Coronary artery (tissue), 2 donors: ENCODE measurements around the gene GPR137B.
"Not testable (repeated sequence)": the region's sequence is repeated elsewhere in the genome, so short reads cannot be mapped to it uniquely, and the experiment has no call there.

Experiments used
- DNase-seq: peaks from one replicate; pipeline ENCODE4 v3.0.0-alpha.2; 2017; ENCODE audit warnings: low spot score
- H3K27ac ChIP-seq, 2 donors: fragments of 200-600 bp; sonication (generic); one replicate each; pipeline ENCODE4 v1.5.1; 2016 to 2019
- H3K4me3 ChIP-seq: fragments of 200-600 bp; sonication (generic); 2 replicates; pipeline ENCODE4 v1.5.1; 2016; ENCODE audit warnings: mild to moderate bottlenecking, moderate library complexity
- TF ChIP-seq, protein P1 (sequence below): fragments of 200-600 bp; sonication (generic); IDR thresholded peaks from one replicate; pipeline ENCODE4 v1.5.1; 2019; ENCODE audit warnings: antibody characterized with exemption

The GPR137B gene

GRCh38 chr1:236181059-236181458, 38.7 kb downstream of the GPR137B start:
- Histone ChIP-seq H3K4me3 (no peak overlapping the region), H3K27ac (no peak overlapping the region)
- DNase-seq, result no peak
- TF ChIP-seq, protein P1, sequence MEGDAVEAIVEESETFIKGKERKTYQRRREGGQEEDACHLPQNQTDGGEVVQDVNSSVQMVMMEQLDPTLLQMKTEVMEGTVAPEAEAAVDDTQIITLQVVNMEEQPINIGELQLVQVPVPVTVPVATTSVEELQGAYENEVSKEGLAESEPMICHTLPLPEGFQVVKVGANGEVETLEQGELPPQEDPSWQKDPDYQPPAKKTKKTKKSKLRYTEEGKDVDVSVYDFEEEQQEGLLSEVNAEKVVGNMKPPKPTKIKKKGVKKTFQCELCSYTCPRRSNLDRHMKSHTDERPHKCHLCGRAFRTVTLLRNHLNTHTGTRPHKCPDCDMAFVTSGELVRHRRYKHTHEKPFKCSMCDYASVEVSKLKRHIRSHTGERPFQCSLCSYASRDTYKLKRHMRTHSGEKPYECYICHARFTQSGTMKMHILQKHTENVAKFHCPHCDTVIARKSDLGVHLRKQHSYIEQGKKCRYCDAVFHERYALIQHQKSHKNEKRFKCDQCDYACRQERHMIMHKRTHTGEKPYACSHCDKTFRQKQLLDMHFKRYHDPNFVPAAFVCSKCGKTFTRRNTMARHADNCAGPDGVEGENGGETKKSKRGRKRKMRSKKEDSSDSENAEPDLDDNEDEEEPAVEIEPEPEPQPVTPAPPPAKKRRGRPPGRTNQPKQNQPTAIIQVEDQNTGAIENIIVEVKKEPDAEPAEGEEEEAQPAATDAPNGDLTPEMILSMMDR, result no peak

DNA sequence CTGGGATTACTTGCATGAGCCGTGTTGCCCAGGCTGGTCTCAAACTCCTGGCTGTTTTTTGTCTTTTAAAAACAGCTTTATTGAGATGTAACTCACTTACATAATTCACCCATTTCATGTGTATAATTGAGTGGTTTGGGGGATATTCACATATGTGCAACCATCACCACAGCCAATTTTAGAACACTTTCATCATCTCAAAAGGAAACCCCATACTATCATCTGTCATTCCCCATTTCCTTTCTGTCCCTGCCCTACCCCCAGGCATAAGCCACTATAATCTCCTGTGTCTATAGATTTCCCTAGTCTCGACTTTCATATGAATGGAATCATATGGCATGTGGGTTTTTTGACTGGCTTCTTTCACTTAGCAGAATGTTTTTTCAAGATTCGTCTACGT, 43.3 kb downstream of the GPR137B start:
- TF ChIP-seq, protein P1, result no peak
- Histone ChIP-seq H3K27ac (no peak overlapping the region), H3K4me3 (no peak overlapping the region)
- no peak for DNase-seq

DNA sequence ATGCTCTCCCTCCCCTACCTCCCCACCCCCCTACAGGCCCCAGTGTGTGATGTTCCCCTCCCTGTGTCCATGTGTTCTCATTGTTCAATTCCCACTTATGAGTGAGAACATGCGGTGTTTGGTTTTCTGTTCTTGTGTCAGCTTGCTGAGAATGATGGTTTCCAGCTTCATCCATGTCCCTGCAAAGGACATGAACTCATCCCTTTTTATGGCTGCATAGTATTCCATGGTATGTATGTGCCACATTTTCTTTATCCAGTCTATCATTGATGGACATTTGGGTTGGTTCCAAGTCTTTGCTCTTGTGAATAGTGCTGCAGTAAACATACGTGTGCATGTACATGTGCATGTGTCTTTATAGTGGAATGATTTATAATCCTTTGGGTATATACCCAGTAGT, 44.1 kb downstream of the GPR137B start:
- DNase-seq, H3K4me3 ChIP-seq, H3K27ac ChIP-seq: not testable (repeated sequence)

GRCh38 chr1:236188084-236188483, 45.7 kb downstream of the GPR137B start:
- H3K4me3 ChIP-seq, DNase-seq, H3K27ac ChIP-seq: not testable (repeated sequence)

DNA sequence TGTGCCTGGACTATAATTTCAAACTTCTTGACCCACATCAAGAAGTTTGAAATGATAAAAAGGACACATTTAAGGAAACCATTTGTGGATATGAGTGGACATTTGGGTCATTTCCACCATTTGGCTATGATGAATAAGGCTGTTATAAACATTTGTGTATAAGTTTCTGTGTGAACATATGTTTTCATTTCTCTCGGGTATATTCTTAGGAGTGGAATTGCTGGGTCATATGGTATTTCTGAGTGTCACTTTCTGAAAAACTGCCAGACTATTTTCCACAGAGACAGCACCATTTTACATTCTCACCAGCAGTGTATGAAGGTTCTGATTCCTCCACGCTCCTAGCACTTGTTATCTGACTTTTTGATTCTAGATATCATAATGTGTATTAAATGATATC, 50.8 kb downstream of the GPR137B start:
- Histone ChIP-seq H3K4me3 (no peak overlapping the region), H3K27ac (no peak overlapping the region)
- TF ChIP-seq, protein P1, result no peak
- no peak for DNase-seq

DNA sequence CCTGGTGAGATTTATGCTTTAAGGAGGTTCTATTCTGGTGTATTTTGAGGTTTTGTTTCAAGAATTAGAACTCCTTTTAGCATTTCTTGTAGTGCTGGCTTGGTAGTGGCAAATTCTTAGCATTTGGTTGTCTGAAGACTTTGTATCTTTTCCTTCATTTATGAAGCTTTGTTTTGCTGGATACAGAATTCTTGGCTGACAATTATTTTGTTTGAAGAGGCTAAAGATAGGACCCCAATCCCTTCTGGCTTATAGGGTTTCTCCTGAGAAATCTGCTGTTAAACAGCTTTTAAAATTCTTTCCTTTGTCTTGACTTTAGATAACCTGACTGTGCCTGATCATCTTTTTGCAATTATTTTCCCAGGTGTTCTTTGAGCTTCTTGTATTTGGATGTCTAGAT, 58.6 kb downstream of the GPR137B start:
- TF ChIP-seq, protein P1, result no peak
- no peak overlapping the region for H3K27ac ChIP-seq
- DNase-seq, result no peak
- no peak overlapping the region for H3K4me3 ChIP-seq

- Histone ChIP-seq H3K4me3 (no peak overlapping the region), H3K27ac (no peak overlapping the region)
- DNase-seq, result no peak
- TF ChIP-seq, protein P1, result no peak
Measured at GRCh38 chr1:236201786-236202185, 59.4 kb downstream of the GPR137B start.

- TF ChIP-seq, protein P1, result no peak
- no peak overlapping the region for H3K27ac ChIP-seq
- no peak for DNase-seq
- no peak overlapping the region for H3K4me3 ChIP-seq
Measured at GRCh38 chr1:236204039-236204438, 61.7 kb downstream of the GPR137B start.
